GM12878 (cell line): ENCODE measurements around the gene CD7. TPM values are rescaled to one million over a fixed set of nuclear protein-coding genes. Genes with fewer than 3 reads are reported as not detected.
A peak's percentile ranks its signal among the peaks of the same experiment; 100 is the strongest.

Source experiments
- ATF7 ChIP-seq: fragments of 450-650 bp; IDR thresholded peaks from 2 replicates; pipeline ENCODE4 v1.6.1; 2016; ENCODE audit warnings: low read depth, mild to moderate bottlenecking
- CBX3 ChIP-seq: fragments of 200-600 bp; sonication (generic); IDR thresholded peaks from 2 replicates; pipeline ENCODE4 v1.6.1; 2016; ENCODE audit warnings: low read depth, borderline replicate concordance
- CREB1 ChIP-seq: IDR thresholded peaks from 2 replicates; pipeline ENCODE4 v1.6.1; 2012; ENCODE audit warnings: low read depth, mild to moderate bottlenecking, inconsistent platforms
- CTCF ChIP-seq, 3 experiments: IDR thresholded peaks in 2 of 3; conservative IDR thresholded peaks in 1 of 3; 2 replicates each; pipeline ENCODE4 v1.5.1; 2011; ENCODE audit warnings: low read depth in 3 of 3, low read length in 3 of 3, mild to moderate bottlenecking in 3 of 3, control low read depth in 2 of 3, moderate library complexity in 2 of 3, inconsistent platforms in 1 of 3, mixed read lengths in 1 of 3; ENCODE audit not compliant: control insufficient read depth in 2 of 3, insufficient read depth in 1 of 3; ENCODE audit errors: extremely low read depth in 1 of 3
- DPF2 ChIP-seq: fragments of 450-650 bp; IDR thresholded peaks from 2 replicates; pipeline ENCODE4 v1.6.1; 2017; ENCODE audit warnings: mild to moderate bottlenecking
- EGR1 ChIP-seq, 2 experiments: IDR thresholded peaks; 1 replicate in 1 of 2; 2 replicates in 1 of 2; pipeline ENCODE4 v1.6.1; 2011 to 2012; ENCODE audit warnings: low read depth in 2 of 2, low read length in 2 of 2, borderline replicate concordance in 1 of 2, mild to moderate bottlenecking in 1 of 2, moderate library complexity in 1 of 2
- KLF5 ChIP-seq: fragments of 450-650 bp; IDR thresholded peaks from 2 replicates; pipeline ENCODE4 v1.6.1; 2014; ENCODE audit warnings: mild to moderate bottlenecking; ENCODE audit not compliant: partially characterized antibody
- MEF2B ChIP-seq: fragments of 450-650 bp; IDR thresholded peaks from 2 replicates; pipeline ENCODE4 v1.6.1; 2018; ENCODE audit warnings: mild to moderate bottlenecking, moderate library complexity; ENCODE audit not compliant: partially characterized antibody, poor library complexity, severe bottlenecking
- NFYA ChIP-seq: IDR thresholded peaks from 2 replicates; pipeline ENCODE4 v1.6.1; 2011; ENCODE audit warnings: low read depth, mild to moderate bottlenecking, low read length, improper control_type of control experiment, borderline replicate concordance
- POLR2A ChIP-seq: IDR thresholded peaks from 2 replicates; pipeline ENCODE4 v1.6.1; 2011; ENCODE audit warnings: low read depth, mild to moderate bottlenecking, low read length
- POU2F2 ChIP-seq: IDR thresholded peaks from 3 replicates; pipeline ENCODE4 v1.6.1; 2011; ENCODE audit warnings: low read depth, mild to moderate bottlenecking, low read length, borderline replicate concordance
- PRDM15 ChIP-seq: fragments of 450-650 bp; formaldehyde crosslinking; IDR thresholded peaks from 2 replicates; pipeline ENCODE4 v1.4.0; 2020; ENCODE audit warnings: mild to moderate bottlenecking, moderate library complexity
- RUNX3 ChIP-seq: IDR thresholded peaks from 2 replicates; pipeline ENCODE4 v1.6.1; 2012; ENCODE audit warnings: low read length, inconsistent platforms
- SMAD1 ChIP-seq: fragments of 450-650 bp; IDR thresholded peaks from 2 replicates; pipeline ENCODE4 v1.6.1; 2018; ENCODE audit warnings: mild to moderate bottlenecking, low read depth; ENCODE audit not compliant: partially characterized antibody
- SMAD5 ChIP-seq: IDR thresholded peaks from 2 replicates; pipeline ENCODE4 v1.6.1; 2016; ENCODE audit warnings: antibody characterized with exemption, low read depth
- TAF1 ChIP-seq: IDR thresholded peaks from 2 replicates; pipeline ENCODE4 v1.6.1; 2011; ENCODE audit warnings: mild to moderate bottlenecking, low read depth, low read length, borderline replicate concordance
- ZBED1 ChIP-seq: IDR thresholded peaks from 2 replicates; pipeline ENCODE4 v1.6.1; 2016; ENCODE audit warnings: borderline replicate concordance
- ZNF217 ChIP-seq: fragments of 450-650 bp; IDR thresholded peaks from 2 replicates; pipeline ENCODE4 v1.6.1; 2017; ENCODE audit warnings: antibody characterized with exemption, mild to moderate bottlenecking
- ZNF687 ChIP-seq: fragments of 450-650 bp; IDR thresholded peaks from 2 replicates; pipeline ENCODE4 v1.6.1; 2017; ENCODE audit warnings: mild to moderate bottlenecking, moderate library complexity
- ZSCAN29 ChIP-seq: fragments of 450-650 bp; IDR thresholded peaks from 2 replicates; pipeline ENCODE4 v1.6.1; 2017; ENCODE audit warnings: mild to moderate bottlenecking, moderate library complexity
- polyA plus RNA-seq, 11 experiments: library from polyadenylated mRNA; depleted of rRNA in 4 of 11; unstranded in 6 of 11; stranded (reverse) in 5 of 11; fragments of >200 nt; fragmentation: Nextera tagmentation in 4 of 11; fragmentation: Illumina TruSeq in 1 of 11; extraction: Ambion mirVana in 4 of 11; extraction: Trizol in 1 of 11; gene quantifications; 1 replicate in 1 of 11; 2 replicates in 10 of 11; pipeline versions ENCODE4 v1.2.1 to v1.2.3, GENCODE V29; 2011 to 2016; ENCODE audit warnings: inconsistent platforms in 2 of 11, missing spikeins in 2 of 11, low read depth in 1 of 11
- total RNA-seq, 4 experiments: library from RNA; depleted of rRNA in 3 of 4; stranded (reverse); fragments of >200 nt in 3 of 4; fragmentation: Illumina TruSeq in 1 of 4; extraction: Trizol in 1 of 4; gene quantifications; 2 replicates each; pipeline versions ENCODE4 v1.2.1 to v1.2.3, GENCODE V29; 2013 to 2021

Gene CD7
- total and polyA plus RNA-seq, 10 of the 15 experiments (the other 5 are each of a cell fraction or from before 2014, with no cell fraction given): 0.33 TPM; not detected in 9

- TF ChIP-seq ZNF687: peak; percentile 68
- TF ChIP-seq ZSCAN29: no peak
- peak; percentile 92 for TF ChIP-seq MEF2B
- TF ChIP-seq CBX3: no peak
- peak in 1 of 2 experiments; percentile 41; a peak in 1 of 3 replicates for TF ChIP-seq EGR1 (IDR thresholded peaks at IDR 0.05; ENCODE audit: borderline replicate concordance in 1 of 2, low read depth in 2 of 2, low read length in 2 of 2)
- TF ChIP-seq POU2F2: no peak; the same call in 1 of the 3 replicates
- TF ChIP-seq TAF1: peak; percentile 66; the same call in 1 of the 2 replicates
- TF ChIP-seq KLF5: peak; percentile 59
- TF ChIP-seq POLR2A: peak; percentile 99
- no peak for TF ChIP-seq NFYA
- peak; percentile 86 for TF ChIP-seq DPF2
- TF ChIP-seq ZNF217: no peak
- TF ChIP-seq SMAD1: no peak
- TF ChIP-seq RUNX3: peak; percentile 90
- peak; percentile 52; the same call in 1 of the 2 replicates for TF ChIP-seq ZBED1
- no peak for TF ChIP-seq PRDM15 (CRISPR knock-in tag)
- TF ChIP-seq CTCF (IDR thresholded peaks at IDR 0.05 in 2 of 3, conservative IDR thresholded peaks at IDR 0.05 in 1 of 3; ENCODE audit: control insufficient read depth in 2 of 3, extremely low read depth in 1 of 3, insufficient read depth in 1 of 3, low read depth in 3 of 3, low read length in 3 of 3): no peak
- peak; percentile 85 for TF ChIP-seq SMAD5
- TF ChIP-seq CREB1: peak; percentile 43; the same call in 1 of the 2 replicates
- TF ChIP-seq ATF7: no peak
Measured at GRCh38 chr17:82292251-82293154, 24.9 kb downstream of the CD7 start (continued).
